Gastrocnemius medialis (tissue), 4 donors: ENCODE results near the gene CACNA1C. TPM values are rescaled to one million over a fixed set of nuclear protein-coding genes. Genes with fewer than 3 reads are reported as not detected.

ENCODE experiments used
- ATAC-seq, 2 donors: fragments of 150-250 bp; one replicate each; pipeline ENCODE4 v1.9.1; 2016
- DNase-seq, 2 donors: peaks; one replicate each; pipeline ENCODE4 v3.0.0-alpha.2; 2019
- H3K27ac ChIP-seq, 4 donors: fragments of 200-600 bp; sonication (generic); 1 replicate in 1 of 4; 2 replicates in 3 of 4; pipeline ENCODE4 v1.5.1; 2016 to 2018; ENCODE audit warnings: mild to moderate bottlenecking in 2 of 4, moderate library complexity in 1 of 4
- H3K27me3 ChIP-seq, 3 donors: fragments of 200-600 bp; sonication (generic) in 2 of 3; 1 replicate in 1 of 3; 2 replicates in 2 of 3; pipeline versions ENCODE4 v1.5.1 to v1.6.0; 2016 to 2019; ENCODE audit warnings: mild to moderate bottlenecking in 1 of 3, moderate library complexity in 1 of 3
- H3K36me3 ChIP-seq, 2 donors: fragments of 200-600 bp; sonication (generic) in 1 of 2; one replicate each; pipeline ENCODE4 v1.5.1; 2017 to 2018
- H3K4me1 ChIP-seq, 2 donors: fragments of 200-600 bp; sonication (generic) in 1 of 2; one replicate each; pipeline ENCODE4 v1.5.1; 2016 to 2017; ENCODE audit warnings: mild to moderate bottlenecking in 2 of 2
- H3K4me3 ChIP-seq, 4 donors: fragments of 200-600 bp; sonication (generic) in 3 of 4; 1 replicate in 1 of 4; 2 replicates in 3 of 4; pipeline ENCODE4 v1.5.1; 2016 to 2019; ENCODE audit warnings: mild to moderate bottlenecking in 2 of 4
- H3K9me3 ChIP-seq, 3 donors: fragments of 200-600 bp; sonication (generic) in 2 of 3; 1 replicate in 1 of 3; 2 replicates in 2 of 3; pipeline ENCODE4 v1.5.1; 2016 to 2019
- POLR2A ChIP-seq, 2 donors: fragments of 450-650 bp; IDR thresholded peaks; one replicate each; pipeline ENCODE4 v1.6.1; 2017; ENCODE audit warnings: antibody characterized with exemption in 2 of 2, mild to moderate bottlenecking in 2 of 2, moderate library complexity in 2 of 2
- in situ Hi-C, 4 donors: fragments of 200-750 bp; cut with MboI; loops; one replicate each; pipeline versions ENCODE4 v1.15.0 to v1.8.0; 2017; ENCODE audit warnings: low sequenced_read_pairs in 4 of 4
- intact Hi-C: fragments of 100-400 bp; cut with DNase I; formaldehyde crosslinking; loops from one replicate; pipeline ENCODE4 v1.15.1; 2023; ENCODE audit warnings: low total_unique reads
- total RNA-seq, 4 donors: library from RNA; depleted of rRNA; stranded (reverse); fragments of >200 nt; gene quantifications; one replicate each; pipeline versions ENCODE4 v1.1.0 to v1.2.3, GENCODE V29; 2016
- TF ChIP-seq, protein P1 (sequence below), 5 experiments: fragments of 450-650 bp in 3 of 5; fragments of 200-600 bp in 2 of 5; sonication (generic) in 2 of 5; IDR thresholded peaks in 4 of 5; conservative IDR thresholded peaks in 1 of 5; 1 replicate in 4 of 5; 2 replicates in 1 of 5; pipeline ENCODE4 v1.5.1; 2016 to 2019; ENCODE audit warnings: antibody characterized with exemption in 5 of 5, mild to moderate bottlenecking in 3 of 5, moderate library complexity in 3 of 5

Gene CACNA1C
- total RNA-seq, 4 donors from 2014 or later = 0.80 to 1.8 (median 0.91) TPM

DNA sequence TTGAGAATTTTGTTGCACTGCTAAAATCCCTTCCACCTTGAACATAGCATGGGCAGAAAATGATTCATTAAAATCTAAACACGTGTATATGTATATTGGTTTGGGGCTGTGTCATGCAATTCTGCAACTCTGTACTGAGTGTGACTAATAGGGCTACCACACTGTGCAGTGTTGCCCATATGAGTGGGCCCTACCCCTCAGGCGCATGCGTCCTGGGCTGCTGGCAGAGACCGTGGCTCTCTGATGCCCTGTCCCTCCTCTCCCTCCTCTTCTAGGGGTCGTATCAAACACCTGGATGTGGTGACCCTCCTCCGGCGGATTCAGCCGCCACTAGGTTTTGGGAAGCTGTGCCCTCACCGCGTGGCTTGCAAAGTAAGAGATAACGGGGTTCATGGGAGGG is 613.6 kb downstream of the CACNA1C start:
- in situ Hi-C loops = no loop called here
- no peaks in the 10 kb centered on the region for H3K4me1 ChIP-seq
- intact Hi-C loops = no loop called here
- no peaks in the 10 kb centered on the region for H3K9me3 ChIP-seq
- ATAC-seq (no peak), DNase-seq (no peak)
- H3K4me3 ChIP-seq = no peak overlapping the region
- TF ChIP-seq POLR2A (IDR thresholded peaks at IDR 0.05) = no peak
- TF ChIP-seq, protein P1, sequence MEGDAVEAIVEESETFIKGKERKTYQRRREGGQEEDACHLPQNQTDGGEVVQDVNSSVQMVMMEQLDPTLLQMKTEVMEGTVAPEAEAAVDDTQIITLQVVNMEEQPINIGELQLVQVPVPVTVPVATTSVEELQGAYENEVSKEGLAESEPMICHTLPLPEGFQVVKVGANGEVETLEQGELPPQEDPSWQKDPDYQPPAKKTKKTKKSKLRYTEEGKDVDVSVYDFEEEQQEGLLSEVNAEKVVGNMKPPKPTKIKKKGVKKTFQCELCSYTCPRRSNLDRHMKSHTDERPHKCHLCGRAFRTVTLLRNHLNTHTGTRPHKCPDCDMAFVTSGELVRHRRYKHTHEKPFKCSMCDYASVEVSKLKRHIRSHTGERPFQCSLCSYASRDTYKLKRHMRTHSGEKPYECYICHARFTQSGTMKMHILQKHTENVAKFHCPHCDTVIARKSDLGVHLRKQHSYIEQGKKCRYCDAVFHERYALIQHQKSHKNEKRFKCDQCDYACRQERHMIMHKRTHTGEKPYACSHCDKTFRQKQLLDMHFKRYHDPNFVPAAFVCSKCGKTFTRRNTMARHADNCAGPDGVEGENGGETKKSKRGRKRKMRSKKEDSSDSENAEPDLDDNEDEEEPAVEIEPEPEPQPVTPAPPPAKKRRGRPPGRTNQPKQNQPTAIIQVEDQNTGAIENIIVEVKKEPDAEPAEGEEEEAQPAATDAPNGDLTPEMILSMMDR (IDR thresholded peaks at IDR 0.05 in 4 of 5, conservative IDR thresholded peaks at IDR 0.05 in 1 of 5) = no peak
- H3K27me3 ChIP-seq = no peaks in the 10 kb centered on the region
- H3K36me3 ChIP-seq = no peaks in the 10 kb centered on the region
- H3K27ac ChIP-seq = no peak overlapping the region

DNA sequence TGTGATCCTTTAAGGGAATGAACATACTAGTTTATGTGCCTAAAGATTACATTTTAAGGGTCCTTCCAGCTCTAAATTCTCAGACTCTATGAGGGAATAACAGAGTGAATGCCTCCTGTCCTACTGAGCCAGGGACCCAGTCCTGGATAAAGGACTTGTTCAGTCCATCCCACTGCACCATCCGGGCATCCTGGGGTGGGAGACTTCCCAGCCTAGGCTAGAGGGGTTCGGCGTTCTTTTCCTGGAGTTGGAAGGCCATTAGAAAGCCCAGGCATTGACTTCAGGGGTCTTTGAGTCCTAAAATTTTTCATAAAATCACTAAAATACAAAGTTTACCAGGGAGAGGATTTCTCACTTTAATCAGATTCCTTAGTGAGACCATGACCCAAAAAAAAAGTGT is 614.1 kb downstream of the CACNA1C start:
- TF ChIP-seq, protein P1 (IDR thresholded peaks at IDR 0.05 in 4 of 5, conservative IDR thresholded peaks at IDR 0.05 in 1 of 5) = no peak
- no peak for TF ChIP-seq POLR2A (IDR thresholded peaks at IDR 0.05)
- Histone ChIP-seq H3K4me3 (no peak overlapping the region), H3K9me3 (no peaks in the 10 kb centered on the region), H3K4me1 (no peaks in the 10 kb centered on the region), H3K36me3 (no peaks in the 10 kb centered on the region), H3K27ac (no peak overlapping the region), H3K27me3 (no peaks in the 10 kb centered on the region)
- in situ Hi-C loops (no loop called here), intact Hi-C loops (no loop called here)
- DNase-seq (no peak), ATAC-seq (no peak)

GRCh38 chr12:2667716-2668440 is 615.1 kb downstream of the CACNA1C start:
- DNase-seq (no peak), ATAC-seq (no peak)
- Histone ChIP-seq H3K27ac (no peak overlapping the region), H3K27me3 (no peaks in the 10 kb centered on the region), H3K4me1 (no peaks in the 10 kb centered on the region), H3K36me3 (no peaks in the 10 kb centered on the region), H3K9me3 (no peaks in the 10 kb centered on the region), H3K4me3 (no peak overlapping the region)
- in situ Hi-C loops = no loop called here
- intact Hi-C loops = no loop called here
- TF ChIP-seq POLR2A (IDR thresholded peaks at IDR 0.05) = no peak
- TF ChIP-seq, protein P1 (IDR thresholded peaks at IDR 0.05 in 4 of 5, conservative IDR thresholded peaks at IDR 0.05 in 1 of 5) = no peak

- ATAC-seq (no peak), DNase-seq (no peak)
- in situ Hi-C loops = no loop called here
- H3K36me3 ChIP-seq = no peaks in the 10 kb centered on the region
- H3K27ac ChIP-seq = no peak overlapping the region
- H3K4me1 ChIP-seq = no peaks in the 10 kb centered on the region
- TF ChIP-seq POLR2A (IDR thresholded peaks at IDR 0.05) = no peak
- TF ChIP-seq, protein P1 (IDR thresholded peaks at IDR 0.05 in 4 of 5, conservative IDR thresholded peaks at IDR 0.05 in 1 of 5) = no peak
- no peaks in the 10 kb centered on the region for H3K27me3 ChIP-seq
- H3K9me3 ChIP-seq = no peaks in the 10 kb centered on the region
- no peak overlapping the region for H3K4me3 ChIP-seq
- intact Hi-C loops = no loop called here
Measured at GRCh38 chr12:2668816-2669215, 616.0 kb downstream of the CACNA1C start.

- no peak for TF ChIP-seq POLR2A (IDR thresholded peaks at IDR 0.05)
- TF ChIP-seq, protein P1 (IDR thresholded peaks at IDR 0.05 in 4 of 5, conservative IDR thresholded peaks at IDR 0.05 in 1 of 5) = no peak
- ATAC-seq (no peak), DNase-seq (no peak)
- Histone ChIP-seq H3K27me3 (no peaks in the 10 kb centered on the region), H3K9me3 (no peaks in the 10 kb centered on the region), H3K27ac (no peak overlapping the region), H3K4me1 (no peaks in the 10 kb centered on the region), H3K36me3 (no peaks in the 10 kb centered on the region), H3K4me3 (no peak overlapping the region)
- in situ Hi-C loops = no loop called here
- intact Hi-C loops = no loop called here
Measured at GRCh38 chr12:2669560-2669959, 616.8 kb downstream of the CACNA1C start.
